ENCODE measurements around the gene PFKFB3.

PFKFB3 gene

DNA sequence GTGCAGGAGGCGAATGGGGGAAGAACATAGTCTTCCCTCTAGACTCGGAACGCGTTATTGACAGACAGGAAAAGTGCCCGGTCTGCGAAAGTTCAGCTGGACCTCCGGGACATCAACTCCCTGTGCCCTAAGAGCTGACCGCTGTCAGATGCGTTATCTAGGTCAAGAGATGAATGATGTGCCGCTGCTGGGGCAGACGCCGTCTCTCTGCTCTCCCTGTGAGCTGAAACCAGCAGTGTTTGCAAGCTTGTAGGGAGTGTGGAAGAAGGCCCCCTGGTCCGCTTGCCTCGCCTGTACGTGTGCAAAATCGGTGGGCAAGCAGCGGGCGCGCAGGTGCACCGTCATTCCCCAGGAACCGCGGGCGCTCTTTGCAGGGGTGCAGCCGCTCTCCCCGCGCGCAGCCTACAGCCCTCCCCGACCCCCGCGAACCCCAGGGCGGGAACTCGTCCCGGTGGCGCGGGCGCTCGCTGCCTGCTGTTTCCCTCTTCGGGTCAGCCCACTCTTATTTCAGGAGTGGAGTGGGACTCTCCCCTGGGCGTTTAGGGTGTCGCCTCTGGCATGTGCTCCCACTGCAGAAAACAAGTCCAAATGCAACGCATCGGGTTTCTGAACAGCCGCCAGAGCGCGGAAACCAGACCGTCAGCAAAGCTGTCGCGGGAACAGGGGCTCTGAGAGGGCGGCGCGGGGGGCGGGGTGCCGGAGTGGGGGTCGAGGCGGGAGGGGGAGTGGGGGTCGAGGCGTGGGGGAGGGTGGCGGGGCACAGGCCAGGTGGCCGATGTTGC lies 1.8 kb upstream of the PFKFB3 start (continued):
- TF ChIP-seq, protein P1, sequence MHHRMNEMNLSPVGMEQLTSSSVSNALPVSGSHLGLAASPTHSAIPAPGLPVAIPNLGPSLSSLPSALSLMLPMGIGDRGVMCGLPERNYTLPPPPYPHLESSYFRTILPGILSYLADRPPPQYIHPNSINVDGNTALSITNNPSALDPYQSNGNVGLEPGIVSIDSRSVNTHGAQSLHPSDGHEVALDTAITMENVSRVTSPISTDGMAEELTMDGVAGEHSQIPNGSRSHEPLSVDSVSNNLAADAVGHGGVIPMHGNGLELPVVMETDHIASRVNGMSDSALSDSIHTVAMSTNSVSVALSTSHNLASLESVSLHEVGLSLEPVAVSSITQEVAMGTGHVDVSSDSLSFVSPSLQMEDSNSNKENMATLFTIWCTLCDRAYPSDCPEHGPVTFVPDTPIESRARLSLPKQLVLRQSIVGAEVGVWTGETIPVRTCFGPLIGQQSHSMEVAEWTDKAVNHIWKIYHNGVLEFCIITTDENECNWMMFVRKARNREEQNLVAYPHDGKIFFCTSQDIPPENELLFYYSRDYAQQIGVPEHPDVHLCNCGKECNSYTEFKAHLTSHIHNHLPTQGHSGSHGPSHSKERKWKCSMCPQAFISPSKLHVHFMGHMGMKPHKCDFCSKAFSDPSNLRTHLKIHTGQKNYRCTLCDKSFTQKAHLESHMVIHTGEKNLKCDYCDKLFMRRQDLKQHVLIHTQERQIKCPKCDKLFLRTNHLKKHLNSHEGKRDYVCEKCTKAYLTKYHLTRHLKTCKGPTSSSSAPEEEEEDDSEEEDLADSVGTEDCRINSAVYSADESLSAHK (tag by site-specific recombination; IDR thresholded peaks at IDR 0.05): no peak
- TF ChIP-seq, protein P2, sequence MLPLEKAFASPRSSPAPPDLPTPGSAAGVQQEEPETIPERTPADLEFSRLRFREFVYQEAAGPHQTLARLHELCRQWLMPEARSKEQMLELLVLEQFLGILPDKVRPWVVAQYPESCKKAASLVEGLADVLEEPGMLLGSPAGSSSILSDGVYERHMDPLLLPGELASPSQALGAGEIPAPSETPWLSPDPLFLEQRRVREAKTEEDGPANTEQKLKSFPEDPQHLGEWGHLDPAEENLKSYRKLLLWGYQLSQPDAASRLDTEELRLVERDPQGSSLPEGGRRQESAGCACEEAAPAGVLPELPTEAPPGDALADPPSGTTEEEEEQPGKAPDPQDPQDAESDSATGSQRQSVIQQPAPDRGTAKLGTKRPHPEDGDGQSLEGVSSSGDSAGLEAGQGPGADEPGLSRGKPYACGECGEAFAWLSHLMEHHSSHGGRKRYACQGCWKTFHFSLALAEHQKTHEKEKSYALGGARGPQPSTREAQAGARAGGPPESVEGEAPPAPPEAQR (tag by site-specific recombination; IDR thresholded peaks at IDR 0.05): no peak
- TF ChIP-seq ZBTB20 (tag by site-specific recombination; IDR thresholded peaks at IDR 0.05) (peak; percentile 58), ZNF624 (tag by site-specific recombination; IDR thresholded peaks at IDR 0.05) (no peak), ZNF174 (tag by site-specific recombination; IDR thresholded peaks at IDR 0.05) (no peak), ZBTB17 (tag by site-specific recombination; IDR thresholded peaks at IDR 0.05) (peak; percentile 37; the same call in 1 of the 2 replicates), KLF8 (tag by site-specific recombination; IDR thresholded peaks at IDR 0.05) (peak; percentile 38; the same call in 1 of the 2 replicates), ZNF585B (tag by site-specific recombination; IDR thresholded peaks at IDR 0.05) (no peak), ZNF121 (tag by site-specific recombination; IDR thresholded peaks at IDR 0.05) (no peak), ZNF248 (tag by site-specific recombination; IDR thresholded peaks at IDR 0.05) (no peak), ZNF341 (tag by site-specific recombination; IDR thresholded peaks at IDR 0.05; ENCODE audit: low read depth) (peak; percentile 57), ZNF423 (tag by site-specific recombination; IDR thresholded peaks at IDR 0.05) (peak; percentile 55; the same call in 1 of the 2 replicates), ZFP37 (tag by site-specific recombination; IDR thresholded peaks at IDR 0.05) (0 out of 2 replicates have a peak, but pooled peaks have one; percentile 37), ZNF626 (tag by site-specific recombination; IDR thresholded peaks at IDR 0.05) (no peak), SCRT1 (tag by site-specific recombination; IDR thresholded peaks at IDR 0.05; ENCODE audit: borderline replicate concordance) (no peak), SALL2 (tag by site-specific recombination; IDR thresholded peaks at IDR 0.05; ENCODE audit: borderline replicate concordance) (no peak)
- TF ChIP-seq, protein P3, sequence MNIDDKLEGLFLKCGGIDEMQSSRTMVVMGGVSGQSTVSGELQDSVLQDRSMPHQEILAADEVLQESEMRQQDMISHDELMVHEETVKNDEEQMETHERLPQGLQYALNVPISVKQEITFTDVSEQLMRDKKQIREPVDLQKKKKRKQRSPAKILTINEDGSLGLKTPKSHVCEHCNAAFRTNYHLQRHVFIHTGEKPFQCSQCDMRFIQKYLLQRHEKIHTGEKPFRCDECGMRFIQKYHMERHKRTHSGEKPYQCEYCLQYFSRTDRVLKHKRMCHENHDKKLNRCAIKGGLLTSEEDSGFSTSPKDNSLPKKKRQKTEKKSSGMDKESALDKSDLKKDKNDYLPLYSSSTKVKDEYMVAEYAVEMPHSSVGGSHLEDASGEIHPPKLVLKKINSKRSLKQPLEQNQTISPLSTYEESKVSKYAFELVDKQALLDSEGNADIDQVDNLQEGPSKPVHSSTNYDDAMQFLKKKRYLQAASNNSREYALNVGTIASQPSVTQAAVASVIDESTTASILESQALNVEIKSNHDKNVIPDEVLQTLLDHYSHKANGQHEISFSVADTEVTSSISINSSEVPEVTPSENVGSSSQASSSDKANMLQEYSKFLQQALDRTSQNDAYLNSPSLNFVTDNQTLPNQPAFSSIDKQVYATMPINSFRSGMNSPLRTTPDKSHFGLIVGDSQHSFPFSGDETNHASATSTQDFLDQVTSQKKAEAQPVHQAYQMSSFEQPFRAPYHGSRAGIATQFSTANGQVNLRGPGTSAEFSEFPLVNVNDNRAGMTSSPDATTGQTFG (tag by site-specific recombination; IDR thresholded peaks at IDR 0.05; ENCODE audit: borderline replicate concordance): no peak
- TF ChIP-seq, protein P4, sequence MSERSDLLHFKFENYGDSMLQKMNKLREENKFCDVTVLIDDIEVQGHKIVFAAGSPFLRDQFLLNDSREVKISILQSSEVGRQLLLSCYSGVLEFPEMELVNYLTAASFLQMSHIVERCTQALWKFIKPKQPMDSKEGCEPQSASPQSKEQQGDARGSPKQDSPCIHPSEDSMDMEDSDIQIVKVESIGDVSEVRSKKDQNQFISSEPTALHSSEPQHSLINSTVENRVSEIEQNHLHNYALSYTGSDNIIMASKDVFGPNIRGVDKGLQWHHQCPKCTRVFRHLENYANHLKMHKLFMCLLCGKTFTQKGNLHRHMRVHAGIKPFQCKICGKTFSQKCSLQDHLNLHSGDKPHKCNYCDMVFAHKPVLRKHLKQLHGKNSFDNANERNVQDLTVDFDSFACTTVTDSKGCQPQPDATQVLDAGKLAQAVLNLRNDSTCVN (tag by site-specific recombination; optimal IDR thresholded peaks at IDR 0.05): peak; percentile 82
- TF ChIP-seq, protein P5, sequence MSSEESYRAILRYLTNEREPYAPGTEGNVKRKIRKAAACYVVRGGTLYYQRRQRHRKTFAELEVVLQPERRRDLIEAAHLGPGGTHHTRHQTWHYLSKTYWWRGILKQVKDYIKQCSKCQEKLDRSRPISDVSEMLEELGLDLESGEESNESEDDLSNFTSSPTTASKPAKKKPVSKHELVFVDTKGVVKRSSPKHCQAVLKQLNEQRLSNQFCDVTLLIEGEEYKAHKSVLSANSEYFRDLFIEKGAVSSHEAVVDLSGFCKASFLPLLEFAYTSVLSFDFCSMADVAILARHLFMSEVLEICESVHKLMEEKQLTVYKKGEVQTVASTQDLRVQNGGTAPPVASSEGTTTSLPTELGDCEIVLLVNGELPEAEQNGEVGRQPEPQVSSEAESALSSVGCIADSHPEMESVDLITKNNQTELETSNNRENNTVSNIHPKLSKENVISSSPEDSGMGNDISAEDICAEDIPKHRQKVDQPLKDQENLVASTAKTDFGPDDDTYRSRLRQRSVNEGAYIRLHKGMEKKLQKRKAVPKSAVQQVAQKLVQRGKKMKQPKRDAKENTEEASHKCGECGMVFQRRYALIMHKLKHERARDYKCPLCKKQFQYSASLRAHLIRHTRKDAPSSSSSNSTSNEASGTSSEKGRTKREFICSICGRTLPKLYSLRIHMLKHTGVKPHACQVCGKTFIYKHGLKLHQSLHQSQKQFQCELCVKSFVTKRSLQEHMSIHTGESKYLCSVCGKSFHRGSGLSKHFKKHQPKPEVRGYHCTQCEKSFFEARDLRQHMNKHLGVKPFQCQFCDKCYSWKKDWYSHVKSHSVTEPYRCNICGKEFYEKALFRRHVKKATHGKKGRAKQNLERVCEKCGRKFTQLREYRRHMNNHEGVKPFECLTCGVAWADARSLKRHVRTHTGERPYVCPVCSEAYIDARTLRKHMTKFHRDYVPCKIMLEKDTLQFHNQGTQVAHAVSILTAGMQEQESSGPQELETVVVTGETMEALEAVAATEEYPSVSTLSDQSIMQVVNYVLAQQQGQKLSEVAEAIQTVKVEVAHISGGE (tag by site-specific recombination; conservative IDR thresholded peaks at IDR 0.05; ENCODE audit: low read depth): peak; percentile 60; the same call in 1 of the 2 replicates
- TF ChIP-seq, protein P6, sequence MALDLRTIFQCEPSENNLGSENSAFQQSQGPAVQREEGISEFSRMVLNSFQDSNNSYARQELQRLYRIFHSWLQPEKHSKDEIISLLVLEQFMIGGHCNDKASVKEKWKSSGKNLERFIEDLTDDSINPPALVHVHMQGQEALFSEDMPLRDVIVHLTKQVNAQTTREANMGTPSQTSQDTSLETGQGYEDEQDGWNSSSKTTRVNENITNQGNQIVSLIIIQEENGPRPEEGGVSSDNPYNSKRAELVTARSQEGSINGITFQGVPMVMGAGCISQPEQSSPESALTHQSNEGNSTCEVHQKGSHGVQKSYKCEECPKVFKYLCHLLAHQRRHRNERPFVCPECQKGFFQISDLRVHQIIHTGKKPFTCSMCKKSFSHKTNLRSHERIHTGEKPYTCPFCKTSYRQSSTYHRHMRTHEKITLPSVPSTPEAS (tag by site-specific recombination; IDR thresholded peaks at IDR 0.05): no peak
- TF ChIP-seq, protein P7, sequence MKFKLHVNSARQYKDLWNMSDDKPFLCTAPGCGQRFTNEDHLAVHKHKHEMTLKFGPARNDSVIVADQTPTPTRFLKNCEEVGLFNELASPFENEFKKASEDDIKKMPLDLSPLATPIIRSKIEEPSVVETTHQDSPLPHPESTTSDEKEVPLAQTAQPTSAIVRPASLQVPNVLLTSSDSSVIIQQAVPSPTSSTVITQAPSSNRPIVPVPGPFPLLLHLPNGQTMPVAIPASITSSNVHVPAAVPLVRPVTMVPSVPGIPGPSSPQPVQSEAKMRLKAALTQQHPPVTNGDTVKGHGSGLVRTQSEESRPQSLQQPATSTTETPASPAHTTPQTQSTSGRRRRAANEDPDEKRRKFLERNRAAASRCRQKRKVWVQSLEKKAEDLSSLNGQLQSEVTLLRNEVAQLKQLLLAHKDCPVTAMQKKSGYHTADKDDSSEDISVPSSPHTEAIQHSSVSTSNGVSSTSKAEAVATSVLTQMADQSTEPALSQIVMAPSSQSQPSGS (tag by site-specific recombination; IDR thresholded peaks at IDR 0.05; ENCODE audit: low read depth): no peak
- TF ChIP-seq, protein P8, sequence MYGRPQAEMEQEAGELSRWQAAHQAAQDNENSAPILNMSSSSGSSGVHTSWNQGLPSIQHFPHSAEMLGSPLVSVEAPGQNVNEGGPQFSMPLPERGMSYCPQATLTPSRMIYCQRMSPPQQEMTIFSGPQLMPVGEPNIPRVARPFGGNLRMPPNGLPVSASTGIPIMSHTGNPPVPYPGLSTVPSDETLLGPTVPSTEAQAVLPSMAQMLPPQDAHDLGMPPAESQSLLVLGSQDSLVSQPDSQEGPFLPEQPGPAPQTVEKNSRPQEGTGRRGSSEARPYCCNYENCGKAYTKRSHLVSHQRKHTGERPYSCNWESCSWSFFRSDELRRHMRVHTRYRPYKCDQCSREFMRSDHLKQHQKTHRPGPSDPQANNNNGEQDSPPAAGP (tag by site-specific recombination; IDR thresholded peaks at IDR 0.05): 0 out of 2 replicates have a peak, but pooled peaks have one; percentile 36
